HepG2 (cell line): ENCODE results near the gene ITGB5. TPM values are rescaled to one million over a fixed set of nuclear protein-coding genes. Genes with fewer than 3 reads are reported as not detected.
"Not testable (repeated sequence)": the region's sequence is repeated elsewhere in the genome, so short reads cannot be mapped to it uniquely, and the experiment has no call there.

ENCODE experiments used
- ATAC-seq: fragments of 200-7000 bp; cut with Tn5 transposase; 3 replicates; pipeline ENCODE4 v1.9.1; 2020; ENCODE audit warnings: mild to moderate bottlenecking, moderate library complexity
- BruUV-seq: library from RNA; stranded (reverse); fragments of 400-500 nt; replicated peaks from 2 replicates; lab custom pipeline; 2021; lab: Mats Ljungman, UMichigan
- CTCF ChIA-PET: fragments of 300-600 bp; formaldehyde crosslinking; extraction: SDS; loops from one replicate; lab custom pipeline; 2021; ENCODE audit warnings: low total read pairs, inconsistent platforms, low intra/inter-chr PET ratio; lab: Yijun Ruan, JAX
- POLR2A ChIA-PET: fragments of 350-600 bp; sonication (Branson Sonifier 250); formaldehyde crosslinking; loops from one replicate; lab custom pipeline; 2020; ENCODE audit warnings: antibody characterized with exemption, inconsistent platforms; lab: Yijun Ruan, JAX
- DNase-seq: peaks from one replicate; pipeline ENCODE4 v3.0.0-alpha.2; 2015; ENCODE audit warnings: low spot score
- FAIRE-seq: peaks from 3 replicates; lab custom pipeline; 2011; peaks lifted over from hg19 to GRCh38; lab: Jason Lieb, UNC
- H2AFZ ChIP-seq: one replicate; pipeline ENCODE4 v1.6.1; 2011; ENCODE audit warnings: low read length, inconsistent platforms
- H3K27ac ChIP-seq: fragments of 300-600 bp; 3 replicates; pipeline ENCODE4 v1.8.0; 2011; ENCODE audit warnings: mixed run types, mild to moderate bottlenecking, mixed read lengths, low read length, inconsistent platforms; ENCODE audit not compliant: insufficient read depth; ENCODE audit errors: extremely low read length
- H3K27me3 ChIP-seq, 2 experiments: fragments of 200-600 bp in 1 of 2; 2 replicates in 1 of 2; 3 replicates in 1 of 2; pipeline versions ENCODE4 v1.6.0 to v1.8.0; 2011; ENCODE audit warnings: low read length in 2 of 2, mild to moderate bottlenecking in 2 of 2, moderate library complexity in 2 of 2, inconsistent platforms in 1 of 2; ENCODE audit not compliant: insufficient read depth in 2 of 2, control insufficient read depth in 1 of 2
- H3K36me3 ChIP-seq, 2 experiments: fragments of 200-600 bp in 1 of 2; replicated peaks in 1 of 2; 2 replicates in 1 of 2; 3 replicates in 1 of 2; pipeline versions ENCODE4 v1.5.1 to v1.8.0; 2011; ENCODE audit warnings: low read length in 2 of 2, inconsistent platforms in 1 of 2; ENCODE audit not compliant: insufficient read depth in 2 of 2, control insufficient read depth in 1 of 2
- H3K4me1 ChIP-seq: 2 replicates; pipeline ENCODE4 v1.5.1; 2012; ENCODE audit warnings: low read length, inconsistent platforms; ENCODE audit not compliant: insufficient read depth
- H3K4me2 ChIP-seq: 2 replicates; pipeline ENCODE4 v1.6.0; 2011; ENCODE audit warnings: low read depth, low read length, inconsistent platforms
- H3K4me3 ChIP-seq, 3 experiments: fragments of 200-600 bp in 1 of 3; sonication (generic), shearing (Covaris generic) in 1 of 3; replicated peaks in 1 of 3; 2 replicates each; pipeline ENCODE4 v1.5.1; 2011 to 2016; ENCODE audit warnings: low read length in 3 of 3, inconsistent platforms in 2 of 3, low read depth in 2 of 3, mild to moderate bottlenecking in 2 of 3, control low read depth in 1 of 3, mixed read lengths in 1 of 3; ENCODE audit not compliant: insufficient read depth in 1 of 3
- H3K79me2 ChIP-seq: one replicate; pipeline ENCODE4 v1.6.1; 2011; ENCODE audit warnings: low read length, inconsistent platforms; ENCODE audit not compliant: insufficient read depth
- H3K9ac ChIP-seq: 2 replicates; pipeline ENCODE4 v1.6.0; 2011; ENCODE audit warnings: mild to moderate bottlenecking, low read depth, low read length, inconsistent platforms; ENCODE audit not compliant: insufficient read depth
- H3K9me3 ChIP-seq: 2 replicates; pipeline ENCODE4 v1.5.1; 2012; ENCODE audit warnings: mild to moderate bottlenecking, low read length
- H4K20me1 ChIP-seq: 2 replicates; pipeline ENCODE4 v1.6.0; 2011; ENCODE audit warnings: inconsistent platforms, mild to moderate bottlenecking, low read length, moderate library complexity; ENCODE audit not compliant: insufficient read depth
- CBX2 ChIP-seq, 2 experiments: fragments of 200-600 bp in 1 of 2; sonication (generic); formaldehyde crosslinking in 1 of 2; IDR thresholded peaks; 2 replicates each; pipeline versions ENCODE4 v1.7.0 to v1.8.1; 2018 to 2022; ENCODE audit warnings: low read depth in 2 of 2, low read length in 1 of 2, mild to moderate bottlenecking in 1 of 2, missing genetic modification reagents in 1 of 2
- HOMEZ ChIP-seq: IDR thresholded peaks from 2 replicates; pipeline ENCODE4 v1.6.1; 2016; ENCODE audit warnings: low read depth
- MAFG ChIP-seq: sonication (generic); formaldehyde crosslinking; IDR thresholded peaks from 2 replicates; pipeline ENCODE4 v1.5.1; 2020; ENCODE audit warnings: mild to moderate bottlenecking, missing genetic modification reagents
- ZBTB1 ChIP-seq: sonication (generic); formaldehyde crosslinking; IDR thresholded peaks from 2 replicates; pipeline ENCODE4 v1.4.0; 2020; ENCODE audit warnings: missing genetic modification reagents, borderline replicate concordance
- ZFY ChIP-seq: sonication (generic); formaldehyde crosslinking; IDR thresholded peaks from 2 replicates; pipeline ENCODE4 v1.4.0; 2020; ENCODE audit warnings: missing genetic modification reagents
- ZNF234 ChIP-seq: sonication (generic); formaldehyde crosslinking; conservative IDR thresholded peaks from 2 replicates; pipeline ENCODE4 v1.5.1; 2020; ENCODE audit warnings: mild to moderate bottlenecking, missing genetic modification reagents
- ZNF672 ChIP-seq: sonication (generic); formaldehyde crosslinking; IDR thresholded peaks from 2 replicates; pipeline ENCODE4 v1.8.1; 2022; ENCODE audit warnings: missing genetic modification reagents
- WGBS: methylation state at CpG from one replicate; pipeline ENCODE4 v1.1.6; 2017; ENCODE audit warnings: low lambda C conversion rate; 5-methylcytosine and 5-hydroxymethylcytosine counted together
- in situ Hi-C: cut with HindIII; loops from 2 replicates; pipeline ENCODE4 v1.10.0; 2017; ENCODE audit warnings: low pct_unique_long_range_greater_than_20kb; ENCODE audit not compliant: extremely low pct_ligation_motif_present
- intact Hi-C: fragments of 100-400 bp; cut with micrococcal nuclease; formaldehyde crosslinking; loops from one replicate; pipeline ENCODE4 v1.10.0; 2022; ENCODE audit not compliant: unreplicated experiment
- polyA plus RNA-seq, 8 experiments: library from polyadenylated mRNA; depleted of rRNA in 3 of 8; stranded (reverse) in 7 of 8; unstranded in 1 of 8; fragments of >200 nt; fragmentation: Illumina TruSeq in 4 of 8; extraction: Trizol in 4 of 8; gene quantifications; 2 replicates each; pipeline versions ENCODE4 v1.2.1 to v1.2.3, GENCODE V29; 2011 to 2016; ENCODE audit warnings: low read depth in 4 of 8, missing spikeins in 1 of 8, mixed read lengths in 1 of 8; ENCODE audit not compliant: insufficient read depth in 1 of 8
- total RNA-seq, 5 experiments: library from RNA; depleted of rRNA; stranded (reverse); fragments of >200 nt; fragmentation: Illumina TruSeq; extraction: Trizol; gene quantifications; 2 replicates each; pipeline ENCODE4 v1.2.3, GENCODE V29; 2016; ENCODE audit warnings: low read depth in 1 of 5
- TF ChIP-seq, protein P1 (sequence below): sonication (generic); formaldehyde crosslinking; IDR thresholded peaks from 2 replicates; pipeline ENCODE4 v1.8.0; 2022; ENCODE audit warnings: missing genetic modification reagents, mild to moderate bottlenecking, moderate library complexity, borderline replicate concordance

ITGB5 gene
- total and polyA plus RNA-seq, 2 of the 13 experiments (the other 11 are each of a cell fraction or from before 2014, with no cell fraction given), result 74.1 to 343 TPM

DNA sequence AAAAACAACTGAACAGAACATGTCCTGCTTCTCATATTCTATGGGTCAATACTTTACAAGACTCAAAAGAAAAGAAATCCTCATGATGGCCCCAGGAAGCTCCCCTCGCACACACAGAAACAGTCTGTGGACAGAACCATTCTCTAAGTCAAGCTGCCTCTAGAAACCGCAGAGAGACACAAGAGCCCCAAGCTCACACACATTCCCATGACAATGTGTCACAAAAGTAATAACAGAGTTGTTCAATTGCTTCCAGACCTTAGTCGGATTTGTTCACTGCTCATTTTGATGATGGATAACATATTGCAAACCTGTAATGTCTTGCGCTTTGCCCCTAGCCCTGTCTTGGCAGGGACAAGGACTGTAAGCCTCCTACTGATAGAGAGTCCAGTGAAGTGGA lies 96.0 kb downstream of the ITGB5 start:
- H3K9me3 ChIP-seq, result no peaks in the 10 kb centered on the region
- 100% methylated on average over 4 of the region's 4 CpGs for WGBS
- ATAC-seq, result no peak
- no peak for DNase-seq
- FAIRE-seq, result no peak
- ChIA-PET CTCF (no interaction called here), POLR2A (no interaction called here)
- intact Hi-C loops (no loop called here), in situ Hi-C loops (no loop called here)
- TF ChIP-seq ZNF672 (CRISPR knock-in tag) (no peak), ZFY (CRISPR knock-in tag) (no peak), CBX2 (IDR thresholded peaks at IDR 0.05; ENCODE audit: low read depth, low read length) (no peak), CBX2 (CRISPR knock-in tag; IDR thresholded peaks at IDR 0.05; ENCODE audit: low read depth) (no peak), ZNF234 (CRISPR knock-in tag) (no peak), ZBTB1 (CRISPR knock-in tag) (no peak), MAFG (CRISPR knock-in tag) (no peak), HOMEZ (CRISPR knock-in tag) (no peak)
- TF ChIP-seq, protein P1, sequence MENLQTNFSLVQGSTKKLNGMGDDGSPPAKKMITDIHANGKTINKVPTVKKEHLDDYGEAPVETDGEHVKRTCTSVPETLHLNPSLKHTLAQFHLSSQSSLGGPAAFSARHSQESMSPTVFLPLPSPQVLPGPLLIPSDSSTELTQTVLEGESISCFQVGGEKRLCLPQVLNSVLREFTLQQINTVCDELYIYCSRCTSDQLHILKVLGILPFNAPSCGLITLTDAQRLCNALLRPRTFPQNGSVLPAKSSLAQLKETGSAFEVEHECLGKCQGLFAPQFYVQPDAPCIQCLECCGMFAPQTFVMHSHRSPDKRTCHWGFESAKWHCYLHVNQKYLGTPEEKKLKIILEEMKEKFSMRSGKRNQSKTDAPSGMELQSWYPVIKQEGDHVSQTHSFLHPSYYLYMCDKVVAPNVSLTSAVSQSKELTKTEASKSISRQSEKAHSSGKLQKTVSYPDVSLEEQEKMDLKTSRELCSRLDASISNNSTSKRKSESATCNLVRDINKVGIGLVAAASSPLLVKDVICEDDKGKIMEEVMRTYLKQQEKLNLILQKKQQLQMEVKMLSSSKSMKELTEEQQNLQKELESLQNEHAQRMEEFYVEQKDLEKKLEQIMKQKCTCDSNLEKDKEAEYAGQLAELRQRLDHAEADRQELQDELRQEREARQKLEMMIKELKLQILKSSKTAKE (CRISPR knock-in tag), result no peak
- no peak overlapping the region for H3K4me2 ChIP-seq
- H3K9ac ChIP-seq, result no peak overlapping the region
- no peak overlapping the region for H3K27ac ChIP-seq
- no peaks in the 10 kb centered on the region for H3K79me2 ChIP-seq
- H3K4me1 ChIP-seq, result peaks cover 36% of the 10 kb centered on the region
- no TSS peak for BruUV-seq
- no peaks in the 10 kb centered on the region; a peak in 1 of 5 replicates for H3K27me3 ChIP-seq
- H2AFZ ChIP-seq, result no peak overlapping the region
- H3K36me3 ChIP-seq, result peaks cover 26 to 60% of the 10 kb centered on the region in 2 experiments
- no peak overlapping the region for H3K4me3 ChIP-seq
- no peaks in the 10 kb centered on the region for H4K20me1 ChIP-seq

GRCh38 chr3:124789103-124789502 lies 98.1 kb downstream of the ITGB5 start:
- H3K27me3 ChIP-seq, BruUV-seq, H3K9me3 ChIP-seq, DNase-seq, H3K4me2 ChIP-seq, CTCF ChIA-PET, H2AFZ ChIP-seq, H3K79me2 ChIP-seq, ATAC-seq, H3K9ac ChIP-seq, H3K4me3 ChIP-seq, H3K27ac ChIP-seq, FAIRE-seq, in situ Hi-C loops, POLR2A ChIA-PET, H4K20me1 ChIP-seq: not testable (repeated sequence)
- Histone ChIP-seq H3K4me1 (peaks cover 36% of the 10 kb centered on the region), H3K36me3 (peaks cover 28 to 58% of the 10 kb centered on the region in 2 experiments)
- intact Hi-C loops, result loop anchor here (5.0 kb wide), 1 partner anchor 48 kb away; no protein-coding TSS in a partner anchor
- 100% methylated on average over 1 of the region's 5 CpGs for WGBS
